Erythroblast (primary cell): ENCODE results near the gene LILRB2.
"Not testable (repeated sequence)": the region's sequence is repeated elsewhere in the genome, so short reads cannot be mapped to it uniquely, and the experiment has no call there.

Experiments used
- GATA1 ChIP-seq: IDR thresholded peaks from 2 replicates; pipeline ENCODE4 v1.6.1; 2011; ENCODE audit warnings: low read depth, mild to moderate bottlenecking, control low read depth, low read length, moderate library complexity
- POLR2A ChIP-seq: IDR thresholded peaks from 2 replicates; pipeline ENCODE4 v1.6.1; 2011; ENCODE audit warnings: mild to moderate bottlenecking, low read length

GRCh38 chr19:54242234-54242633 is 38.7 kb downstream of the LILRB2 start:
- not testable (repeated sequence) for TF ChIP-seq POLR2A, GATA1
